M059J (cell line): ENCODE measurements around the gene GALNT17. TPM values are rescaled to one million over a fixed set of nuclear protein-coding genes. Genes with fewer than 3 reads are reported as not detected.
A peak's percentile ranks its signal among the peaks of the same experiment; 100 is the strongest.

Experiments used
- DNase-seq: peaks from one replicate; pipeline ENCODE4 v3.0.0-alpha.2; 2012; ENCODE audit warnings: low read depth
- total RNA-seq: library from RNA; depleted of rRNA; stranded (reverse); fragments of >200 nt; shearing (Covaris generic); gene quantifications from 2 replicates; pipeline ENCODE4 v1.2.3, GENCODE V29; 2014

Gene GALNT17
- total RNA-seq, 1 experiment from 2014 or later = not detected

DNA sequence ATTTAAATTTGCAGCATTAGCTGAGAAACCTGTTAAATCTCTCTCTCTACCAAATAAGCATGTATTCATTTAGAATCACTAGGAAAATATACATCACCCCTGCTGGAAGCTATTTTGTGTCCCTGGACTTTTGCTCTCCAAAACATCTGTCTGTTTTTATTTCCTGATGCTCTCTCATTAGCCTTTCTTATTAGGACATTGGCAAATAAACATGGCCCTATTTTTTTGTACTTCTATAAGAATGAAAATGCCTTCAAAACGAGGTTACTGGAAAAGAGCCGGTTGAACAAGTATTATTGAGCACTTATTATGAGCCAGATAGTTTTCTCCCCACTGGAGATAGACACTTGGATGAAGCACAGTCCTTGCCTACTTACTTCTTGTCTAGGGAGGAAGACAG, 206.9 kb downstream of the GALNT17 start:
- DNase-seq = no peak

DNA sequence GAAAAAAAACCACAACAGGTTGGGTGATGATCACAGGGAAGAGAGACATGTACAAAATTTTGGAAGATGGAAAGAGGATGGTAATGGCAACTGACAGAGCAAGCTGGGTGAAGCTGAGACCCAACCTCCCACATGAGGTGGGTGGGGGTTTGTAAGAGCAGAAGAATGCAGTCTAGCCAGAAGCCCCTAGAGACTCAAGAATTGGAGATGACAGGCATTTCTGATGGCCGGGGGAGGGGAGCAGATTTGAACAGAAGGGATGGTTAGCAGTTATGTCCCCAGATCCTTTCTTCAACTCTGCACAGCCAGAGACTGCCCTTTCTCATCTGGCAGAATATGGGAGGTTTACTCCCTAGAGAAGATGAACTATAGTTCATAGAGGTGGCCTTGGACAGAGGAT, 208.0 kb downstream of the GALNT17 start:
- DNase-seq = no peak

DNA sequence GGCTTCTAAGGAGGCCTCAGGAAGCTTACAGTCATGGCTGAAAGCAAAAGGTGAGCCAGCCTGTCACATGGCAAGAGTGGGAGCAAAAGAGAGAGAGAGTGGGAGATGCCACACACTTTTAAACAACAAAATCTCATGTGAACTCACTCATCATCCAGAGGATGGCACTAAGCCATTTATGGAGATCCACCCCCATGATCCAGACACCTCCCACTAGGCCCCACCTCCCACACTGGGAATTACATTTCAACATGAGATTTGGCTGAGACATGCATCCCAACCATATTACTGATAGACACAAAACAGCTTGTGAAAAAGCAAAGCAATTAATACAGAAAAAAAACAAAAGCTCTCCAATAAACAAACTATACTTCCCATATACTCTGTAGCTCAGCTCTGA, 210.3 kb downstream of the GALNT17 start:
- DNase-seq = no peak

DNA sequence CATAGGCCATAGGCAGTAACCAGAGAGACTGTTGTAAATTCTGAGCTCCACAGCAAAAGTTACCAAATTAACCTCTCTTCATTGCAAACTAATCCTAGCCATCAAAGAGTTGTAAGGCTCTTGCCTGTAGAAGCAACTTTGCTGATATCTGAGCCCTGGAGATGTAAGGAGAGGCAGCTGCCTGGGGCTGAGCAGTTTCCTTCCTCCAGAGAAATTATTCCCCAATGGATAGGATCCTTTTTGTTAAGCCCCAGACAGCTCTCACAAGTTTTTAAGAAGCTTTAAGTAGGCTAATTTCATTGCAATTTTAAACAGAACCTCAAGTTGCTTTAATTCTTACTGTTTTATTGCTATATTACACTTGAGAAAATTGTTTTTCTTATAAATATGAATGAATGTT, 211.1 kb downstream of the GALNT17 start:
- DNase-seq = no peak

GRCh38 chr7:71343892-71344291, 211.9 kb downstream of the GALNT17 start:
- DNase-seq = no peak

- no peak for DNase-seq
Measured at GRCh38 chr7:71345117-71345884, 213.4 kb downstream of the GALNT17 start.

- DNase-seq = peak; percentile 2
Measured at GRCh38 chr7:71348821-71349681, 217.1 kb downstream of the GALNT17 start.

- DNase-seq = no peak
Measured at GRCh38 chr7:71349682-71350481, 217.9 kb downstream of the GALNT17 start.

DNA sequence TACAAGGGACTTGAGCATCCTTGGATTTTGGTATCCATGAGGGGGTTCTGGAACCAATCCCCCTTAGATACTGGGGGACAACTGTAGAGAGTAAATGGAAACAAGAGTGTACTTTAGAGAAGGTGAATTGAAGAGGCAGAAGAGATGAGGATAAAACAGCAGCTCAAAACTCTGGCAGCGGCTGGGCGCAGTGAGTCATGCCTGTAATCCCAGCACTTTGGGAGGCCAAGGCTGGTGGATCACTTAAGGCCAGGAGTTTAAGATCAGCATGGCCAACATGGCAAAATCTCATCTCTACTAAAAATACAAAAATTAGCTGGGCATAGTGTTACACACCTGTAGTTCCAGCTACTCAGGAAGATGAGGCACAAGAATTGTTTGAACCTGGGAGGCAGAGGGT, 218.7 kb downstream of the GALNT17 start:
- no peak for DNase-seq

- DNase-seq = no peak
Measured at GRCh38 chr7:71354716-71355115, 222.8 kb downstream of the GALNT17 start.

- DNase-seq = no peak
Measured at GRCh38 chr7:71361451-71362032, 229.6 kb downstream of the GALNT17 start.

GRCh38 chr7:71362240-71362639, 230.3 kb downstream of the GALNT17 start:
- DNase-seq = no peak

DNA sequence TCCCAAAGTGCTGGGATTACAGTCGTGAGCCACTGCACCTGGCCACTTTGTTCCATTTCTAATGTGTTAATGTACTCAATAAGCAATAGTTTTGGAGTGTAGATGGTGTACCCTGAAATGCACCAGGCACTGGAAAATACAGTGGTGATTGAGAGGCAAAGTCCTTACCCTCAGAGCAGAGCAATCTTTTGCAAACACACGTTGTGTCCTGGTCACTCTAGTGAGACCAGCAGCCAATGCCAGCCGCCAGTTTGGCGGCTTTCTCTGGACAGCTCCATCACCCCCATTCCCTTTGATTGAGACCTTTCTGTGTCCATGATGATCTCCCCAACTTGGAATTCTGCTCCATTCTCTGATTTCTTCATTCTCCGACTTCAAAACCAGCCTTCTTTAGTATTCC, 231.3 kb downstream of the GALNT17 start:
- no peak for DNase-seq

- no peak for DNase-seq
Measured at GRCh38 chr7:71363627-71364026, 231.7 kb downstream of the GALNT17 start.

DNA sequence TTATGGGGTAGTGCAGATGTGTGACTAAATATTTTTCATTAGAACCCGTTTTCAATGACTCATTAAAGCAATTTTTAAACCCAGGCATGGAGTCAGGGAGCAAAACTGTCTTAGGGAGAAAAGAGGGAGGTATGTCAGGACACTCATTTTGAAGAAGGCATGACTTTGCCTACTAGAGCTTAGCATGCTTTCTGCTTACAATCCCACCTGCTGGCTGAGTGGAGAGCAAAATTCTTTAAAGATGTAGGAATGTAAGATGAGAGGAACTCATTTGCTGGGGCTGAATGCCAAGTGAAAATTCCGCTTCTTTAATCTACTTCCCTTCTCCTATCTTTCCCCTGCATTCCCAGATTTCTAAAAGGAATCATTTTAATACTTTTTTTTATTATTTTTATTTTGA, 232.6 kb downstream of the GALNT17 start:
- DNase-seq = no peak

GRCh38 chr7:71372991-71373390, 241.0 kb downstream of the GALNT17 start:
- DNase-seq = no peak

- DNase-seq = no peak
Measured at GRCh38 chr7:71377062-71377461, 245.1 kb downstream of the GALNT17 start.

- DNase-seq = no peak
Measured at GRCh38 chr7:71377469-71377868, 245.5 kb downstream of the GALNT17 start.

DNA sequence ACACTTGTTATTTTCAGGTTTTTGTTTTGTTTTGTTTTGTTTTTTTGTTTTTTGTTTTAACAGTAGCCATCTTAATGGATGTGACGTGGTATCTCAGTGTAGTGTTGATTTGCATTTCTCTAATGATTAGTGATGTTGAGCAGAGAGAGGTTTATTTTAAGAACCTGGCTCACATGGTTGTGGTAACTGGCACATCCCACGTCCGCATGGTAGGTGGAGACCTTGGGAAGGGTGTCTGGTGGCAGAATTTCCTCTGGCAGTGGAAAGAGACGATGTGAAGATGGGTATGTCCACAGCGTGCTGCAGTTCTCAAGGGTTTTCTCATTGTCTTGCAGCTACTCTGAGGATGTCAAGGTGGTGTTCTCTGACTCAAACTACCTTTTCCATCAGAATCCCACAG, 252.2 kb downstream of the GALNT17 start:
- DNase-seq = no peak

- DNase-seq = no peak
Measured at GRCh38 chr7:71385330-71385729, 253.4 kb downstream of the GALNT17 start.

DNA sequence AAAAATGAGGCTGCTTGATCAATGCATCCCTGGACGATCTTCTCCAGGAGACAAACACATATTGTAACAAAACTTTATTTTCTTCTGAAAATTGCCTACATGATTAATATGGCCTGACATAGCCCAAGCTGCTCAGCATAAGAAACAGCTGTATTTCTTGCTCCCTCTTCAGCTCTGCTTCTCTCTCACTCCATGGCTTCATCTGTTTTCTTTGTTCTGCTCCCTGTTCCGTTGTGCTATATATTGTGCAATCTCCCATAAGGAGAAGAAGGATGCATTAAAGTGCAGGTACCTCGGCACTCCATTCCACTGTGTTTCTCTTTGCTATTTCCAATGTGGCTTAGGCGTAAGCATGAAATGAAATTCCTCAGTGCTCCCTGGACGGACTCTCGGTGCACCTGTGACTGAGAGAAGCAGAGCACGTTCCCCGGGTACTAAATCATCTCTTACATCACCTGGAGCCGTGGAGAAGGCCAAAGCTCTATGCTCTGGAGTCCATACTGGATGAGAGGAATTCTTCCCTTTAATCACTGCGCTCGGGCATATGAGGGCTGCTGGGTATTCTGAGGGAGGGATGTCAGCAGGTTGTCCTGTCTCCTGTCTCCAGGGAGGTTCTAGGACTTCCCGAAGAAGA, 254.3 kb downstream of the GALNT17 start:
- DNase-seq = no peak
